Measurements from ENCODE around the gene C13orf42.
A peak's percentile ranks its signal among the peaks of the same experiment; 100 is the strongest.
"Not testable (repeated sequence)": the region's sequence is repeated elsewhere in the genome, so short reads cannot be mapped to it uniquely, and the experiment has no call there.

Gene C13orf42

DNA sequence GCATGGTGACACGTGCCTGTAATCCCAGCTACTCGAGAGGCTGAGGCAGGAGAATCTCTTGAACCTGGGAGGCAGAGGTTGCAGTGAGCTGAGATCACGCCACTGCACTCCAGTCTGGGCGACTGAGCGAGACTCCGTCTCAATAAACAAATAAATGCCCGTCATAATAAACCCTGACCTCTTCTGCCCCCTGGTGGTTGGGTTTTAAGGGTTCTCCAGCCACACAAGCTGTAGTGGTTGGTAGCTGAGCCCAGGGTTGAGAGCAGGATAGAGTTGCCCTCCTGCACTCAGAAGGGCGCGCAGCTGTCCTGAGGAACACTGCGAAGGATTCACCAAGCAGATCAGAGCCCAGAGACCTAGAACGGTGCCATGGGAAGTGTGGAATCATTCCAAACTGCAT is 9.8 kb upstream of the C13orf42 start:
- DNase-seq (ENCODE audit: low read depth): peak; percentile 1

DNA sequence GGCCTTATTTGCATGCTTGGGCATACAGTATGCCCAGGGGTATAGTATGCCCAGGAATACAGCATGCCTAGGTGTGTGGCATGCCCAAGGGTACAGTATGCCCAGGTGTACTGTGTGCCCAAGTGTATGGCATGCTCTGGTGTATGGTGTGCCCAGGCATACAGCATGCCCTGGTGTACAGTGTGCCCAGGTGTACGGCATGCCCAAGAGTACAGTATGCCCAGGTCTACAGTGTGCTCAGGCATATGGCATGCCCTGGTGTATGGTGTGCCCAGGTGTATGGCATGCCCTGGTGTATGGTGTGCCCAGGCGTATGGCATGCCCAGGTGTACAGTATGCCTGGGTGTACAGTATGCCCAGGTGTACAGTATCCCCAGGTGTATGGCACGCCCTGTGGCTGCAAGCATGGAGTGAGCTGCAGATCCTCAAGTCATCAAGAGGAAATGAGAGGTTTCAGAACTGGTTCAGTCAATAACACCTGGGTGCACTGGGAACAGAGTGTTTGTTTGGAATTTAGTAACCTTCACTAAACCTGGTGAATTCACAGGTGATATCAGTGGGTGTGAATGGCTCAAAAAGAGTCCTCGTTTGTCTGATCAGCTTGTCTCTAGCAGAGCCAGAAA is 7.8 kb upstream of the C13orf42 start:
- no peak for DNase-seq (ENCODE audit: low read depth)

DNA sequence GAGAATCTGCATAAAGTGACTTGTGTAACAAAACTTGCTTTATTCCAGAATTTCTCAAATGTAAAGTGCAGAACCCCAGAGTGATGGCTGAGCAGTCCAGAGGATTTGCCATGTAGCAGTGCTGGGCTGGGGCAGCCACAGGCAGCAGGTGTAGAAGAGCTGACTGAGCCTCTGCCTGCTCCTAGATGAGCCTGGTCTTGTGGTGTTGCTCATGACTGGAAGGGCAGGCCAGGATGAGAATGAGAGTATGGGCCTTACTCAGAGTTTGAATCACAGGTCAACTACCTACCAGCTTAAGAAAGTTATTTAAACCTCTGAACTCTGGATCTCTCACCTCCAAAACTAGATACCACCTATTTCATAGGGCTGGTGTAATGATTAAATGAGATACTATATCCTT is 2.9 kb upstream of the C13orf42 start:
- DNase-seq (ENCODE audit: low read depth): no peak

DNA sequence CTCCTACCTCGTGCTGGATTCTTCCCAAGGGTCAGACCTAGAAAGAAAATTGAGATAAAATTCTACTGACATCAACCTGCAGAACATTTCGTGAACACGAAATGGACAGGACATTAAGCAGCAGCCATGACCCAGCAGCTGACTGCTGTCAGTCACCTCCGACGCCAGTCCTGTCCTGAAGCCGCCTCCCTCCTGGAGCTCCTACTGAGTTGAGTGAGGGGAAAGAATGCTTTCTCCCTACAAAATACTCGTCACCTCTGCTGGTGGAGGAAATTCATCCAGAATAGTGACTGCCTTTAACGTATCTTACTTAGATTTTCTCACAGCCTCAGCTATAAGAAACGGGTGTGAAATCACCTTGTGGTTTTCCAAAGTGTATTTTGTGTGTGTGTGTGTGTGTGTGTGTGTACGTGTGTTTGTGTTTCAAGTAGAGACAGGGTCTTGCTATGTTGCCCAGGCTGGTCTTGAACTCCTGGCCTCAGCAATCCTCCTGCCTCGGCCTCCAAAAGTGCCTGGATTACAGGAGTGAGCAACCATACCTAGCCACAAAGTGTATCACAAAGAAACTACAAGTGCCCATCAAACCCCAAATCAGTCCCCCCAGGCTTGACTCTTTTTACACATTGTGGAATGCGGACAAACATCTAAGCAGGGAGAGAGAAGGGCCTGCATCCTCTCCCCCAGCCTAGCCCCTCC is 2.3 kb upstream of the C13orf42 start:
- no peak for DNase-seq (ENCODE audit: low read depth)

DNA sequence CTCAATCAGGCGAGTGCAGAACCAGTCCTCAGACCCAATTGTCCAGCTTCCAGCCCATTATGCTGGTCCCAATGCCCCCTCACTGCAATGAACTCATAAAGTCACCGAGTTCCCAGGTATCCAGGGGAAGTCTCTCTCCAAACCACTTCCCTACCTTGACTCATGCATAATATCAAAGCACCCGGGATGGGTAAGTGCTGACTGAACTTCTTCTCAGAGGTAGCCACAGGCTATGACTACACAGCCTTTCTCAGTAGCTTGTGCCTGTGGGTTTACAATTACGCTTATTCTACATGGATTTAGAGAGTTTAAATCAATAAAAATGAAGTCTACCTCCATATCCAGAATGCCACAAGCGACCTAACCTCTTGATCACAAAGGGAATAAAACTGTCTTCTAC is 1.7 kb upstream of the C13orf42 start:
- DNase-seq (ENCODE audit: low read depth): no peak

DNA sequence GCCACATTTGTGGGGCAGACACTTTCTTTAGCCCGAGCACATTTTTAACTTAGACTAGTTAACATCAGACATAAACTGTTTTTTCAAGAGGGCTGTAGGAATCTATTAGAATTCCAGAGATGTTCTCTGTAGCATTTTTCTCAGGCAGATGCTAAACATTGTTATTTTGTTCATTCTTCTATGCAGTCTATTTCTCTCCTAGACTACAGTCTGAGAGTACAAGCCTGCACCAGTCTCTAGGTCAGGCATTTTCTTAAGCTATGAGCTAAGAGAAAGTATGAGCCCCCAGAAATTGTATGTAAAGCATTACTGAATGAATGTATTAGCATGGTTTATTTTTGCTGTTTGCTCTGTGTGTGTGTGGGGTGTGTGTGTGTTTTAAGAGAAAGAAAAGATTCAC is 923 bp upstream of the C13orf42 start:
- peak; percentile 1 for DNase-seq (ENCODE audit: low read depth)

DNA sequence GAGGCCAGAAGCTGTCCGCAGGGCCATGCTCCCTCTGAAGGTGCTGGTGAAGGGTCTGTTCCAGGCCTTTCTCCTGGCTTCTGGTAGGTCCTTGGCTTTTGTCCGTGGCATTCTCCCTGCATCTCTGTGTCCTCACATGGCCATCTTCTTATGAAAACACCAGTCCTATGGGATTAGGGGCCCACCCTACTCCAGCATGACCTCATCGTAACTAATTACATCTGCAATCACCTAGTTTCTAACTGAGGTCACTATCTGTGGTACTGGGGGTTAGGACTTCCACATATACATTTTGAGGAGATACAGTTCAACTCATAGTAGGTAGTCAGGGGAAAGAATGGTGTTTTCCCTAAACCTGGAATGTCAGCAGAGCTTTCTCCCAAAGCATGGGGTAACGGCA is 3.1 kb downstream of the C13orf42 start:
- DNase-seq (ENCODE audit: low read depth): no peak

DNA sequence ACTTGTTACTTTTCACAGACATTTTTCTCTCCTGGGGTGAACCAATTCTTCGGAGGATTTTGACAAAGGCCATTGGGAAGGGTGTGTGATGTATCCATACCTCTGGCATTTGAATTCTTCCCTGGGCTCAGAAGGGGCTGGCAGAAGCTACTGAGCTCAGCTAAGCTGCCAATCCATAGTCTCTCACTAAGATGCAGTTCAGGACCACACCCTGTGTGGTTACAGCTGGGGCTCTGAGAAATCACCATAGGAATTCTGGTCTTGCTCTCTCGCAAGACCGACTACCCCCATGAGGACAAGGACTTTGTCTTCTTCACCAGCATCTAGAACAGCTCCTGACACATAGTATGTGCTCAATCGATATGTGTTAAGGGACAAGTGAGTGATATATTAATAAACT is 6.0 kb downstream of the C13orf42 start:
- no peak for DNase-seq (ENCODE audit: low read depth)

DNA sequence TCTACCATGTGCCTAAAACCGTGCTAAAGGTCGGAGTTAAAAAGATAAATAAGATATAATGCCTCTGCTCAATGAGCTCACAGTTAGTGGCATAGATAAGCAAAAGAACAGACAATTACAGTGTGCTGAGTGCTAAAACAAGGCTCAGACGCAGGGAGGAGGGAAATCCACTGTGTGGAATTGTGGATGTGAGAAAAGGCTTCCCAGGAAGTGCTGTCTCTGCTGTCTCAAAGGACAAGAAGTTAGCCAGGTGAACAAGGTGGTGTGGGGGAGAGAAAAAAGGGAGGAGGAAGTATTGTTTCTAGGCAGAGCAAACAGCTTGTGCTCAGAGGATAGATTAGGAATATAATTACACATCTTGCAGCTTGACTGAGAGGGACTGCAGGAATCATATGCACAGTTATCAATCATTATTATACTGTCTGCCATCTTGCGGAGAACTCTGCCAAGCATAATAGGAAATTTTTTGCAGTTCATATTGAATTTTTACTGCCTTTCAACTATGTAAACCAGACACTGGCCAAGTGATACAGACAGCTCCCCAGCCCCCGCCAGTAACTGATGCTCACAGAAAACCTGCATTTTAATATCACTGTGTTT is 9.3 kb downstream of the C13orf42 start:
- no peak for DNase-seq (ENCODE audit: low read depth)

DNA sequence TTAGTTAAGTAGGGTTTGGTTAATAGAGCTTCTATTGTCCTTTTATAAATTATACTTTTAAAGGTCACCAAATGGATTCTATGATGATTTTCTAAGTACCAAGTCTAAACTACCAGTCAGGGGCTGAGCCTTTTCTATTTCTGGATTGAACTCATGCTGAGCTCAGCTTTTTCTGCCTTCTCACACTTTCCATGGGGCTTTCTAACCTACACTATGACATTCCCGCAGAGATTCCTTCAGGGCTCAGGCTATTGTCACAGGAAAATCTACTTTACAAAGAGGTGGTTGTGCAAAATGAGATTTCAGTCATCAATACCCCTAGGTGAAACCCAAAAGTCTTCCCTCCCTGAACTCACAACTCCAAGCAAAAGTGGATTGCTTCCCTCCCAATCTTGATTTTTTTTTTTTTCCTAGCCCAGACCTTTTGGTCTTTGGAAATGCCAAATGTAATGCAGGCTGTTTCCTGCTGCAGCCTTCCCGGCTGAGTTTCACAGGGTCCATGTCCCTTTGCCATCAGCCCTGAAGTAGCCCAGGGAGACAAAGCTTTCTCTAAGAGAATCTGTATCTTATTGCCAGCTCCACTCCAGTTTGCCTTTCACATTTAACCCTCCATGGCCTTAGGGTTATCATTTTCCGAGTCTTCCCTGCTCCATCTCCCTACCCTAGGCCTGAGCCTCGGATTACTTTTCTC is 13.6 kb downstream of the C13orf42 start:
- no peak for DNase-seq (ENCODE audit: low read depth)

DNA sequence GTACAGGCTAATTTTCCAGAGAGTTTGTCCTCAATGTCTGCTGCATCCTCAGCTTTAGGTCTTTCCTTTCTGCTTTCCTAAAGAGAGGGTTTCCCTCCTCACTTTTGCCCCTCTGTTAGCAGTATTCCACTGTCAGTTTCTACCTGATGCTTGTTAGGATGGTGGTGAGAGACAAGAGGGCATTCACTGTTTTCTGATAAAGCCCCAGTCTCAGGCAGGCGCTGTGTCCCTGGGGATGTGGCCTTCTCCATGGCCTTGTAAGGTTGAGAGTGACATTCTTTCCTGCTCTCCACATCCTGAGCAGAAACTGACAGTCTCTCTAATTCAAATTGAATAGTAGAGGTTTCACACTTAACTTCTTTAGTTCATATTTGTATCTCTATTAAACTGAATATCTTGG is 14.9 kb downstream of the C13orf42 start:
- no peak for DNase-seq (ENCODE audit: low read depth)

DNA sequence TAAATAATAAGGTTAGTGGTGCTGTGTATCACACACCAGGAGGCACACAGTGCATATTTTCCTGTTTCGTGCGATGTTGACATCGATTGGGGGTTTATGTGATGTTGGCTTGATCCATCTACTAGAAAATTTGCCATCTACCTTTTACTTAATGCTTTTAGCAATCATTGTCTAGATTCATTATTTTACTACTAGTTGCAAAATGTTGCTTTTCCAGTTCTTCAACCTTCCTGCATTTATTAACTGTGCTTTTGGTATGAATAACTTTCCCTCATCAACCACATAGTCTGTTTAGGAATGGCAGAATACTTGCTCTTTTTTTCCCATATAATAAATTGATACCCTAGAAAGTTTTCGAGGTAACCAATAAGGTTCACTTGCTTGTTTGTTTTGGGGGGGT is 17.5 kb downstream of the C13orf42 start:
- DNase-seq (ENCODE audit: low read depth): no peak

DNA sequence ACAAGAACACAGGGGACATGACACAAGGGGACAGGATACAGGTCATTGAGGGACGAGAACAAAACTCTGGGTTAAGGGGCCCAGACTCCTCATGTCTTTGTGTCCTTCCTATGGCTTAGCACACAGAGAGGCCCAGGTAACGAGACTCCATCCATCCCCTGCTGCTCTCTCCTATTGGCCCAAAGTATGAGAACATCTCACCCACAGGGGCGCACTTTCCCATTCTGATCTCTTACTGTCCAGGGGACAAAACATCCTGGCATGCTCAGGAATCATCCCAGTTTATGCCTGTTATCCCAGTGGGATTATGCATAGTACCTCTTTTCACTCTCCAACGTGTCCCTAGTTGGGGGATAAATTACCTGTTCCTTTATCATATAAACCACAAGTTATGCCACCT is 19.2 kb downstream of the C13orf42 start:
- DNase-seq (ENCODE audit: low read depth): no peak

DNA sequence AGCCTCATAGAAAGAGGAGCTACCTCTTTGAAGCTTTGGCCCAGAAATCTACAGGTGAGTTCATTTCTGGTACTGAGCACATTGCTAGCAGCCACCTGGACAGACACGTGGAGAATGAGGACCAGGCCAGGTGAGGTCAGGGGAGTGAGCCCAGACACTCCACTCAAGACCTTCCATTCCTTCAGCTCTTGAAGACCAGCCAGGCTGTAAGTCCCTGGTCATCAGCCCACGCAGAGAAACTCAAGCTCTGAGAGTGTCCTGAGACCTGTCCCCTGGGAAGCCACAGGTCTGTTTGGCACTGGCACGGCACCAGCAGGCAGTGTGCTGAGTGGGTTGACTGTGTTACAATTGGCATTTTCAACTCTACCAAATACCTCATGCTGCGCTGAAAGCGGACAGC is 27.4 kb downstream of the C13orf42 start:
- no peak for DNase-seq (ENCODE audit: low read depth)

DNA sequence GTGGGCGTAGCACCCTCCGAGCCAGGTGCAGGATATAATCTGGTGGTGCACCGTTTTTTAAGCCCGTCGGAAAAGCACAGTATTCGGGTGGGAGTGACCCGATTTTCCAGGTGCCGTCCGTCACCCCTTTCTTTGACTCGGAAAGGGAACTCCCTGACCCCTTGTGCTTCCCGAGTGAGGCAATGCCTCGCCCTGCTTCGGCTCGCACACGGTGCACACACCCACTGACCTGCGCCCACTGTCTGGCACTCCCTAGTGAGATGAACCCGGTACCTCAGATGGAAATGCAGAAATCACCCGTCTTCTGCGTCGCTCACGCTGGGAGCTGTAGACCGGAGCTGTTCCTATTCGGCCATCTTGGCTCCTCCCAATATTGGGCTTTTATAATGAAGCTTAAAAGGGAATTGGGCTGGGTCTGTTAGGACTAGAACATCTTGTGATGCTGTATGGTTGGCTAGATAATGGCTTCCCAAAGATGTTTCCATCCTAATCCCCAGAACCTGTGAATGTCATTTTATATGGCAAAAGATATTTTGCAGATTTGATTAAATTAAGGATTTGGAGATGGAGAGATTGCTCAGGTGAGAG is 30.5 kb downstream of the C13orf42 start:
- DNase-seq (ENCODE audit: low read depth): not testable (repeated sequence)

DNA sequence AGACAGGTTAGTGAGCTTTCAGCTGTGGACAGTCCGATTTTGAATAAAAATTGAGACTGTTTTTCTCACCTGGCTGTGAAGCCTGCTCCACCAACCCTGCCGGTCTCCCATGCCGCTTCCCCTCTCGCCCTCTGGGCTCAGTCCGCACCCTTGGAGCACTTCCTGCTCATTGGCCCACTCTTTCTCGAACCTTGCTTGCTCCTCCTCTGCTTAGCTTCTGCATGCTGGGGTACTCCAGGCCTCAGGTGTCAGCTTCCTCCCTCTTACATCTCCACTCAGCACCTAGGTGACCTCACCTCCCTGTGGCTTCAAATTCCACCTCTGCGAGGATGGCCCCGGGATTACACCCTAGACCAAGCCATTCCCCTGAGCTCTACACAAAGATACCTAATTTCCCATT is 39.6 kb downstream of the C13orf42 start:
- DNase-seq (ENCODE audit: low read depth): no peak

DNA sequence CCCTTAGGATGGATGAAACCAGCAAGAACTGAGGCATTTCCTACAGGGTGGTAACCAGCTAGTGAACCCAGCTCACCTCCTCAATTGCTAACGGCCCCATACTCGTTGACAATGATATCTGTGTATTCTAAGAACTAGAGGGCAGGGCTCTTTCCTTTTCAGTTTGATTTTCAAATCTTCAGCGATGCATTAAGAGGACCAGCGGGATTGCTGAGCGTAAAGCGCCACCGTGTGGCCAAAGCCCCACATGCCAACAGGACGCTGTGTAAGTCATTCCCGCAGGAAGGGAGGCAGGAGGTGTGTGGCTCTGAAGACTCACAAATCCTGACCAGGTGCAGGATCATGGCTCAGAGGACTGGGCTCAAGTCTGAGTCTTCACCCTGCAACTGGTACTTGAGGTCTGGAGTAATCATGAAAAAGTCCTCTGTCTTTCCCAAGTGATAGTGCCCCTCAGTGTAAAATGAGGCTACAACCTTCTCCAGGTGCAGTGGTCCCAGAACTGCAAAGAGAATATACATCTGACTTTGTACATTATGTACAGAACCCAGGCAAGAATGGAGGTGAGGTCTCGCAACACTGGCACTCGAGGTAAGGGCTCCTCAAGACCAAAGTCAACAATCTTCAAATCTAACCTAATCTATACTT is 40.9 kb downstream of the C13orf42 start:
- peak; percentile 71 for DNase-seq (ENCODE audit: low read depth)

DNA sequence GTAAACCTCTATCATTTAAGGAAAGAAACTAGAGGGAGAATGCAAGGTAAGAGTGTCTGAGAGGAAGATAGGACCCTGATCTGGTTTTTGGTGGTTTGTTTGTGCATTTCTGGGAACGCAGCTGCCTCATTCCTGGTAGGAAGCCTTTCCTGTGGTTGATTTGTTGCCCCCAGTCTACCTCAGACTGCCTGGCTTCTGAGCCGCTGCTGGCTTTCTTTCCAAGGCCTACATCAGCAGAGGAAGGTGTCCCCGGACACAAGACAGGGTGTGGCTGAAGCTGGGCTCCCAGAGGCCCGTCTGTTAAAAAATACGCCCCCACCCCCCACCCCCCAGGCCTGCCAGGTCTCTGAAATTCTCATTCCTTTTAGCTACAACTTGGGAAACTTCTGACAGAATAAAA is 42.6 kb downstream of the C13orf42 start:
- DNase-seq (ENCODE audit: low read depth): no peak

DNA sequence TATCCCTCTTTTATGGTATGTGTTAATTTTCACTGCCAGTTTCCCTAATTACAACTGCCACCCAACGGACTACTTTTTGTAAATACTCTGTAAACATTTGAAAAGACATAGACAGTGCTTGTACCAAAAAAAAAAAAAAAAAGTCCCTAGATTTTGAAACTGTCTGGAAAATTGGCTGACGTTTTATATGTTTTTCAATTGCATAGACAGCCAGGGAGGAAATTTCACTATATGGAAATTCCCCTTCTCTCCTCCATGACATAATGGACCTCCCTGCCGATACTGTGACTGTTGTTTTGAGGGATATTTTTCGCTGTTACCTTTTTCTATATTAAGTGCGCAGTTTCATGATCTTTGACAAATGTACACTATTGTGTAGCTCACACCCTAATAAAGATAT is 43.4 kb downstream of the C13orf42 start:
- no peak for DNase-seq (ENCODE audit: low read depth)

DNA sequence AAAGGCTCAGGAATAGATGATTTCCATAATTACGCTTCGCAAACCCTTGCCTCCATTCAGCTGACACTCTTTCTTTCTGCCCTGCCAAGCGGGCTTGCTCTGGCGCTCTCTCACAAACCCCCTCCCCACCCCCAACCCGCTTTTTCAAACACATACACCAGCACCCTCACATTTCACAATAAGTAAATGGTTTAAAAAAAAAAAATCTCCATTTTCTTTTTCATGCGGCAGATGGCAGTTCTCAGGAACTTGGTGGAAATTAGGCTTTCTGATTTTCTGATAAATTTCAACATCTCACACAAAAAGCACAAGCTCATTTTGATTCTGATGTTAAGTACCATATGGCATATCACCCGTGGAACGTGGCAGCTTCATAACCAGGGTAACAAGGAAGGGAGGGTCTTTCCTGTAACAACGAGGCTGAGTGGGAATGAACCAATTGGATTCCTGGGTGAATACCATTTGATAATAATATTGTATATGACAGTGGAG is 43.8 kb downstream of the C13orf42 start:
- DNase-seq (ENCODE audit: low read depth): no peak

DNA sequence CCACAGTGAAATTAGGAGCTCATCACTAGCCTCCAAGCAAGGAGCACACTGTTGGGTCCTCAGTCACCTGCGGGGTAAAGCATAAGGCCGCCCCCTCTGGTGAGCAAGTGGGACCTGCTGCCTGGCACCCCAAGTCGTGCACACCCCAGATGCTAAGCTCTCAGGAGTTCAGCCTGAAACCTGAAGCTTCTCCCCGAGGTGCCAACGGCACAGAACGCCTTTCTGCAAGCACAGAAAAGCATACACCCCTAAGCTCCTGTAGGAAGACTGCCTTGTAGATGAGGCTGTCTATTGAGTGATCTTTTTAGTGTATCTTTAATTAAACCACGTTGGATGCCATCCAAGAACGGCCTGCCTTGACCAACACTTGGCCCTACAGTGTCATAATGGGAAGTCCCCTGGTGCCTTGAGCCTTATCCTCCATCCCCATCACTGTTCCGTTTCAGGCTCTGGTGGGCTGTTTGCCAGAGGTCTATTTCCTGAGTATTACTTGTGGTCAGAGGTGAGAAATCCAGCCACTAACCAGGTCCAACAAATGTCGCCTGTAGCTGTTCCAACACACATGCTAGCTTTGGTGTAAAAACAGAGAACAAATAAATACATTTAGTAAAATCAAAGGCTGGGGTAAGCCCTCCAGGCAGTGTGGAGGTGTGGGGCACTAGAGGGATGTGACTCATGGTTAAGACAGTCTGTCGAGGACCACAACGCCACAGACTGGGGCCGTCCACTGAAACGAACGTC is 44.8 kb downstream of the C13orf42 start:
- peak; percentile 51 for DNase-seq (ENCODE audit: low read depth)

All from EH (cell line).